Measurements from ENCODE around the gene CADPS. TPM values are rescaled to one million over a fixed set of nuclear protein-coding genes. Genes with fewer than 3 reads are reported as not detected.

Gene CADPS
- total RNA-seq, 1 donor from 2014 or later = 2.7 TPM

GRCh38 chr3:62918777-62919176 lies 43.6 kb upstream of the CADPS start:
- DNase-seq = no peak
- no peak for TF ChIP-seq CTCF (IDR thresholded peaks at IDR 0.05)
- H3K27ac ChIP-seq = no peak overlapping the region
- H3K27me3 ChIP-seq (ENCODE audit: low read depth) = no peaks in the 10 kb centered on the region
- intact Hi-C loops (cut with DNase I) = no loop called here
- no peaks in the 10 kb centered on the region for H3K36me3 ChIP-seq
- ATAC-seq = no peak
- no peak overlapping the region for H3K4me3 ChIP-seq
- no peaks in the 10 kb centered on the region for H3K4me1 ChIP-seq
- H3K9me3 ChIP-seq = no peaks in the 10 kb centered on the region

GRCh38 chr3:62918131-62918530 lies 42.9 kb upstream of the CADPS start:
- no peak overlapping the region for H3K27ac ChIP-seq
- no peaks in the 10 kb centered on the region for H3K4me1 ChIP-seq
- intact Hi-C loops (cut with DNase I) = no loop called here
- H3K27me3 ChIP-seq (ENCODE audit: low read depth) = no peaks in the 10 kb centered on the region
- no peak for ATAC-seq
- no peak overlapping the region for H3K4me3 ChIP-seq
- no peaks in the 10 kb centered on the region for H3K36me3 ChIP-seq
- no peaks in the 10 kb centered on the region for H3K9me3 ChIP-seq
- no peak for DNase-seq
- no peak for TF ChIP-seq CTCF (IDR thresholded peaks at IDR 0.05)

- no peak for DNase-seq
Observed at GRCh38 chr3:62911526-62911925, 36.3 kb upstream of the CADPS start.

GRCh38 chr3:62905331-62905730 lies 30.1 kb upstream of the CADPS start:
- intact Hi-C loops (cut with DNase I) = no loop called here

More at GRCh38 chr3:62911526-62911925, 36.3 kb upstream of the CADPS start:
- no peak for TF ChIP-seq CTCF (IDR thresholded peaks at IDR 0.05)
- Histone ChIP-seq H3K36me3 (no peaks in the 10 kb centered on the region), H3K27me3 (ENCODE audit: low read depth) (no peaks in the 10 kb centered on the region), H3K27ac (no peak overlapping the region), H3K9me3 (no peaks in the 10 kb centered on the region), H3K4me3 (no peak overlapping the region), H3K4me1 (no peaks in the 10 kb centered on the region)
- intact Hi-C loops (cut with DNase I) = no loop called here
- no peak for ATAC-seq

GRCh38 chr3:62898530-62899496 lies 23.6 kb upstream of the CADPS start:
- no peak for DNase-seq

More at GRCh38 chr3:62905331-62905730, 30.1 kb upstream of the CADPS start:
- Histone ChIP-seq H3K27me3 (ENCODE audit: low read depth) (no peaks in the 10 kb centered on the region), H3K9me3 (no peaks in the 10 kb centered on the region), H3K4me3 (no peak overlapping the region), H3K27ac (no peak overlapping the region), H3K4me1 (no peaks in the 10 kb centered on the region), H3K36me3 (no peaks in the 10 kb centered on the region)
- ATAC-seq (no peak), DNase-seq (no peak)
- no peak for TF ChIP-seq CTCF (IDR thresholded peaks at IDR 0.05)

More at GRCh38 chr3:62898530-62899496, 23.6 kb upstream of the CADPS start:
- ATAC-seq = no peak
- H3K27ac ChIP-seq = no peak overlapping the region
- intact Hi-C loops (cut with DNase I) = no loop called here
- no peaks in the 10 kb centered on the region for H3K9me3 ChIP-seq
- H3K36me3 ChIP-seq = no peaks in the 10 kb centered on the region
- no peak overlapping the region for H3K4me3 ChIP-seq
- H3K4me1 ChIP-seq = no peaks in the 10 kb centered on the region
- H3K27me3 ChIP-seq (ENCODE audit: low read depth) = no peaks in the 10 kb centered on the region
- TF ChIP-seq CTCF (IDR thresholded peaks at IDR 0.05) = no peak
